ENCODE results near the gene RAB3IL1. TPM values are rescaled to one million over a fixed set of nuclear protein-coding genes. Genes with fewer than 3 reads are reported as not detected.
A peak's percentile ranks its signal among the peaks of the same experiment; 100 is the strongest.
"Not testable (repeated sequence)": the region's sequence is repeated elsewhere in the genome, so short reads cannot be mapped to it uniquely, and the experiment has no call there.

Gene RAB3IL1
- total RNA-seq, 4 donors from 2014 or later: 0.15 to 10.3 (median 5.0) TPM

- Histone ChIP-seq H3K4me3 (peak overlapping the region; percentile 2 to 61 (median 39)), H3K4me1 (peaks cover 13 to 28% (median 16%) of the 10 kb centered on the region in 3 donors), H3K9me3 (no peaks in the 10 kb centered on the region), H3K36me3 (peaks cover 0 to 6% (median 0%) of the 10 kb centered on the region in 3 donors), H3K27ac (peak overlapping the region; percentile 52 to 84 (median 78)), H3K27me3 (peaks cover 0 to 41% (median 0%) of the 10 kb centered on the region in 4 donors)
- intact Hi-C loops (cut with DNase I): no loop called here
- 11 to 13% methylated on average over 7 to 26 of the region's 56 CpGs for WGBS, 2 donors
- TF ChIP-seq CTCF (IDR thresholded peaks at IDR 0.05): no peak
- TF ChIP-seq POLR2A (IDR thresholded peaks at IDR 0.05): peak in 1 of 4 donors; percentile 23
- DNase-seq: no peak
Observed at GRCh38 chr11:61955422-61956135, 38.2 kb upstream of the RAB3IL1 start.

GRCh38 chr11:61954851-61955421, 37.6 kb upstream of the RAB3IL1 start:
- no peak for DNase-seq
- peak overlapping the region; percentile 52 to 84 (median 78) for H3K27ac ChIP-seq
- peaks cover 0 to 6% (median 0%) of the 10 kb centered on the region in 3 donors for H3K36me3 ChIP-seq
- TF ChIP-seq POLR2A (IDR thresholded peaks at IDR 0.05) (peak in 1 of 4 donors; percentile 42), CTCF (IDR thresholded peaks at IDR 0.05) (peak in 1 of 6 experiments; percentile 14)
- intact Hi-C loops (cut with DNase I): no loop called here
- peaks cover 13 to 30% (median 16%) of the 10 kb centered on the region in 3 donors for H3K4me1 ChIP-seq
- peaks cover 0 to 41% (median 0%) of the 10 kb centered on the region in 4 donors for H3K27me3 ChIP-seq
- H3K9me3 ChIP-seq: no peaks in the 10 kb centered on the region
- WGBS, 2 donors: 0 to 13% methylated on average over 2 to 11 of the region's 21 CpGs
- H3K4me3 ChIP-seq: peak overlapping the region; percentile 2 to 61 (median 39)

- no peak for DNase-seq
- intact Hi-C loops (cut with DNase I): no loop called here
- Histone ChIP-seq H3K27ac (peak overlapping the region; percentile 52 to 84 (median 78)), H3K9me3 (no peaks in the 10 kb centered on the region), H3K27me3 (peaks cover 0 to 41% (median 0%) of the 10 kb centered on the region in 4 donors), H3K4me3 (peak overlapping the region in 2 of 4 donors; percentile 37 to 61), H3K36me3 (peaks cover 0 to 6% (median 0%) of the 10 kb centered on the region in 3 donors), H3K4me1 (peaks cover 13 to 36% (median 16%) of the 10 kb centered on the region in 3 donors)
- TF ChIP-seq POLR2A (IDR thresholded peaks at IDR 0.05) (no peak), CTCF (IDR thresholded peaks at IDR 0.05) (no peak)
- 92 to 96% methylated on average over 5 to 8 of the region's 9 CpGs for WGBS, 2 donors
Observed at GRCh38 chr11:61954106-61954850, 36.9 kb upstream of the RAB3IL1 start.

- H3K36me3 ChIP-seq; H3K9me3 ChIP-seq; H3K4me3 ChIP-seq; intact Hi-C loops (cut with DNase I); DNase-seq; H3K27ac ChIP-seq: not testable (repeated sequence)
- peaks cover 0 to 41% (median 0%) of the 10 kb centered on the region in 4 donors for H3K27me3 ChIP-seq
- 93 to 98% methylated on average over 5 of the region's 5 CpGs for WGBS, 2 donors
- peaks cover 13 to 43% (median 16%) of the 10 kb centered on the region in 3 donors for H3K4me1 ChIP-seq
Observed at GRCh38 chr11:61953632-61954031, 36.3 kb upstream of the RAB3IL1 start.

GRCh38 chr11:61952882-61953281, 35.5 kb upstream of the RAB3IL1 start:
- no peak overlapping the region for H3K4me3 ChIP-seq
- no peak for DNase-seq
- intact Hi-C loops (cut with DNase I): no loop called here
- 80 to 90% methylated on average over 3 of the region's 3 CpGs for WGBS, 2 donors
- H3K27ac ChIP-seq: no peak overlapping the region
- no peaks in the 10 kb centered on the region for H3K36me3 ChIP-seq
- no peak for TF ChIP-seq POLR2A (IDR thresholded peaks at IDR 0.05)
- TF ChIP-seq CTCF (IDR thresholded peaks at IDR 0.05): no peak
- H3K9me3 ChIP-seq: no peaks in the 10 kb centered on the region
- peaks cover 14 to 49% (median 16%) of the 10 kb centered on the region in 3 donors for H3K4me1 ChIP-seq
- peaks cover 0 to 41% (median 0%) of the 10 kb centered on the region in 4 donors for H3K27me3 ChIP-seq
